Endothelial cell of umbilical vein (primary cell): ENCODE data around the gene NLGN4Y. TPM values are rescaled to one million over a fixed set of nuclear protein-coding genes. Genes with fewer than 3 reads are reported as not detected.
A peak's percentile ranks its signal among the peaks of the same experiment; 100 is the strongest.

Experiments used
- BruUV-seq: library from RNA; stranded (reverse); fragments of 400-500 nt; replicated peaks from 2 replicates; lab custom pipeline; 2021; lab: Mats Ljungman, UMichigan
- CTCF ChIA-PET: fragments of 300-600, 350-600 bp; sonication (Branson Sonifier 250); formaldehyde crosslinking; loops from one replicate; lab custom pipeline; 2021; ENCODE audit warnings: antibody characterized with exemption, inconsistent platforms; lab: Charles Lee
- POLR2A ChIA-PET: fragments of 300-600, 350-600 bp; sonication (Branson Sonifier 250); formaldehyde crosslinking; loops from one replicate; lab custom pipeline; 2021; ENCODE audit warnings: antibody characterized with exemption, inconsistent platforms; lab: Charles Lee
- DNase-seq: peaks from one replicate; pipeline ENCODE4 v3.0.0-alpha.2; 2011; ENCODE audit warnings: low read depth, low spot score
- FAIRE-seq: peaks from 2 replicates; lab custom pipeline; 2011; peaks lifted over from hg19 to GRCh38; lab: Jason Lieb, UNC
- H2AFZ ChIP-seq: 2 replicates; pipeline ENCODE4 v1.6.0; 2012; ENCODE audit warnings: low read depth, low read length, control low read depth, inconsistent platforms
- H3K27ac ChIP-seq: 2 replicates; pipeline ENCODE4 v1.5.1; 2011; ENCODE audit warnings: low read depth, mild to moderate bottlenecking, control low read depth, low read length, moderate library complexity; ENCODE audit not compliant: insufficient read depth
- H3K27me3 ChIP-seq, 2 experiments: 2 replicates each; pipeline versions ENCODE4 v1.6.0 to v1.6.1; 2011; ENCODE audit warnings: low read length in 2 of 2, mixed read lengths in 1 of 2; ENCODE audit not compliant: control insufficient read depth in 2 of 2, insufficient read depth in 2 of 2
- H3K36me3 ChIP-seq, 2 experiments: 2 replicates in 1 of 2; 3 replicates in 1 of 2; pipeline ENCODE4 v1.5.1; 2011; ENCODE audit warnings: low read length in 2 of 2, mild to moderate bottlenecking in 1 of 2, moderate library complexity in 1 of 2; ENCODE audit not compliant: control insufficient read depth in 2 of 2, insufficient read depth in 2 of 2; ENCODE audit errors: extremely low read depth in 1 of 2
- H3K4me1 ChIP-seq: 3 replicates; pipeline ENCODE4 v1.5.1; 2011; ENCODE audit warnings: mild to moderate bottlenecking, low read length; ENCODE audit not compliant: control insufficient read depth, insufficient read depth; ENCODE audit errors: extremely low read depth
- H3K4me2 ChIP-seq: 2 replicates; pipeline ENCODE4 v1.6.1; 2011; ENCODE audit warnings: low read length, control low read depth, mixed read lengths; ENCODE audit not compliant: insufficient read depth
- H3K4me3 ChIP-seq, 3 experiments: fragments of 200-600 bp in 1 of 3; sonication (generic), shearing (Covaris generic) in 1 of 3; replicated peaks in 1 of 3; 2 replicates each; pipeline ENCODE4 v1.5.1; 2011 to 2016; ENCODE audit warnings: control low read depth in 3 of 3, low read length in 3 of 3, mild to moderate bottlenecking in 2 of 3, inconsistent platforms in 1 of 3, low read depth in 1 of 3, moderate library complexity in 1 of 3; ENCODE audit not compliant: insufficient read depth in 1 of 3
- H3K79me2 ChIP-seq: 2 replicates; pipeline ENCODE4 v1.6.0; 2012; ENCODE audit warnings: low read length, inconsistent platforms; ENCODE audit not compliant: control insufficient read depth, insufficient read depth
- H3K9ac ChIP-seq: replicated peaks from 2 replicates; pipeline ENCODE3; 2011; ENCODE audit warnings: low read length, control low read depth; ENCODE audit not compliant: insufficient read depth; ENCODE audit errors: extremely low read depth
- H3K9me1 ChIP-seq: replicated peaks from 3 replicates; pipeline ENCODE4 v1.6.0; 2011; ENCODE audit warnings: mild to moderate bottlenecking, low read length; ENCODE audit not compliant: control insufficient read depth, insufficient read depth; ENCODE audit errors: extremely low read depth
- H3K9me3 ChIP-seq: replicated peaks from 2 replicates; pipeline ENCODE4 v1.5.1; 2012; ENCODE audit warnings: low read length, inconsistent platforms; ENCODE audit not compliant: control insufficient read depth, insufficient read depth
- H4K20me1 ChIP-seq: replicated peaks from 2 replicates; pipeline ENCODE3; 2011; ENCODE audit warnings: mild to moderate bottlenecking, low read length; ENCODE audit not compliant: control insufficient read depth, insufficient read depth; ENCODE audit errors: extremely low read depth
- EZH2 ChIP-seq: IDR thresholded peaks from 2 replicates; pipeline ENCODE4 v1.6.1; 2012; ENCODE audit warnings: borderline replicate concordance, low read depth, mild to moderate bottlenecking, moderate library complexity, low read length, inconsistent platforms; ENCODE audit not compliant: severe bottlenecking
- FOS ChIP-seq: IDR thresholded peaks from 2 replicates; pipeline ENCODE4 v1.6.1; 2011; ENCODE audit warnings: mild to moderate bottlenecking, low read length, moderate library complexity, borderline replicate concordance; ENCODE audit not compliant: insufficient read depth
- GATA2 ChIP-seq: IDR thresholded peaks from 2 replicates; pipeline ENCODE4 v1.7.0; 2011; ENCODE audit warnings: low read depth, mild to moderate bottlenecking, moderate library complexity, mixed read lengths, low read length; ENCODE audit not compliant: insufficient read length, insufficient read depth
- JUN ChIP-seq: IDR thresholded peaks from 2 replicates; pipeline ENCODE4 v1.6.1; 2011; ENCODE audit warnings: borderline replicate concordance, low read depth; ENCODE audit not compliant: insufficient read length, insufficient read depth
- MYC ChIP-seq: IDR thresholded peaks from one replicate; pipeline ENCODE4 v1.6.1; 2011; ENCODE audit warnings: mild to moderate bottlenecking, low read depth, low read length
- POLR2A ChIP-seq: IDR thresholded peaks from 2 replicates; pipeline ENCODE4 v1.6.1; 2012; ENCODE audit warnings: low read depth, mild to moderate bottlenecking, control low read depth, low read length
- POLR2AphosphoS5 ChIP-seq: IDR thresholded peaks from 2 replicates; pipeline ENCODE4 v1.6.1; 2012; ENCODE audit warnings: low read depth, mild to moderate bottlenecking, control low read depth, low read length, moderate library complexity; ENCODE audit not compliant: insufficient read depth
- dilution Hi-C: fragments of 300-500 bp; cut with MboI; formaldehyde crosslinking; loops from one replicate; pipeline ENCODE4 v1.15.0; 2019; ENCODE audit warnings: low sequenced_read_pairs; ENCODE audit not compliant: extremely low pct_ligation_motif_present
- intact Hi-C: fragments of 100-400 bp; cut with micrococcal nuclease; formaldehyde crosslinking; loops from one replicate; pipeline ENCODE4 v1.10.0; 2022
- polyA plus RNA-seq, 4 experiments: library from polyadenylated mRNA; depleted of rRNA in 3 of 4; stranded (reverse) in 3 of 4; unstranded in 1 of 4; fragments of >200 nt; gene quantifications; 2 replicates each; pipeline versions ENCODE4 v1.2.1 to v1.2.3, GENCODE V29; 2011 to 2012; ENCODE audit warnings: missing spikeins in 1 of 4
- total RNA-seq: library from RNA; stranded (reverse); gene quantifications from 2 replicates; pipeline ENCODE4 v1.2.3, GENCODE V29; 2021
- TF ChIP-seq, protein P1 (sequence below), 2 donors: IDR thresholded peaks; 1 replicate in 1 of 2; 2 replicates in 1 of 2; pipeline ENCODE4 v1.5.1; 2011; ENCODE audit warnings: low read length in 2 of 2, mild to moderate bottlenecking in 2 of 2, moderate library complexity in 2 of 2, control low read depth in 1 of 2, inconsistent platforms in 1 of 2, low read depth in 1 of 2; ENCODE audit not compliant: insufficient read depth in 1 of 2; ENCODE audit errors: extremely low read depth in 1 of 2
- TF ChIP-seq, protein P2 (sequence below): IDR thresholded peaks from 2 replicates; pipeline ENCODE4 v1.6.1; 2011; ENCODE audit not compliant: insufficient read depth, insufficient read length

NLGN4Y gene
- total and polyA plus RNA-seq, 2 donors (not counting 3 experiments of a cell fraction or from before 2014, with no cell fraction given) = 16.0 to 26.6 TPM

GRCh38 chrY:14525315-14525714 lies 986 bp downstream of the NLGN4Y start:
- Histone ChIP-seq H3K9ac (peak overlapping the region; percentile 97), H3K27ac (peak overlapping the region; percentile 84), H3K36me3 (no peaks in the 10 kb centered on the region), H3K27me3 (peaks cover 0 to 5% of the 10 kb centered on the region in 2 experiments), H3K9me3 (no peaks in the 10 kb centered on the region), H3K9me1 (no peaks in the 10 kb centered on the region), H4K20me1 (no peaks in the 10 kb centered on the region), H3K79me2 (peaks cover 39% of the 10 kb centered on the region), H3K4me2 (peak overlapping the region; percentile 88), H3K4me1 (peaks cover 37% of the 10 kb centered on the region), H2AFZ (peak overlapping the region; percentile 90), H3K4me3 (peak overlapping the region; percentile 62 to 90 (median 65))
- intact Hi-C loops = loop anchor here (2.0 to 10.0 kb wide), 5 partner anchors 89 to 1053 kb away; no protein-coding TSS in a partner anchor
- TF ChIP-seq, protein P1, sequence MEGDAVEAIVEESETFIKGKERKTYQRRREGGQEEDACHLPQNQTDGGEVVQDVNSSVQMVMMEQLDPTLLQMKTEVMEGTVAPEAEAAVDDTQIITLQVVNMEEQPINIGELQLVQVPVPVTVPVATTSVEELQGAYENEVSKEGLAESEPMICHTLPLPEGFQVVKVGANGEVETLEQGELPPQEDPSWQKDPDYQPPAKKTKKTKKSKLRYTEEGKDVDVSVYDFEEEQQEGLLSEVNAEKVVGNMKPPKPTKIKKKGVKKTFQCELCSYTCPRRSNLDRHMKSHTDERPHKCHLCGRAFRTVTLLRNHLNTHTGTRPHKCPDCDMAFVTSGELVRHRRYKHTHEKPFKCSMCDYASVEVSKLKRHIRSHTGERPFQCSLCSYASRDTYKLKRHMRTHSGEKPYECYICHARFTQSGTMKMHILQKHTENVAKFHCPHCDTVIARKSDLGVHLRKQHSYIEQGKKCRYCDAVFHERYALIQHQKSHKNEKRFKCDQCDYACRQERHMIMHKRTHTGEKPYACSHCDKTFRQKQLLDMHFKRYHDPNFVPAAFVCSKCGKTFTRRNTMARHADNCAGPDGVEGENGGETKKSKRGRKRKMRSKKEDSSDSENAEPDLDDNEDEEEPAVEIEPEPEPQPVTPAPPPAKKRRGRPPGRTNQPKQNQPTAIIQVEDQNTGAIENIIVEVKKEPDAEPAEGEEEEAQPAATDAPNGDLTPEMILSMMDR (IDR thresholded peaks at IDR 0.05; ENCODE audit: extremely low read depth in 1 of 2, insufficient read depth in 1 of 2, low read depth in 1 of 2, low read length in 2 of 2) = peak; percentile 7
- no peak for TF ChIP-seq POLR2AphosphoS5
- ChIA-PET CTCF (interaction anchor here (1.0 to 1.2 kb wide), 2 partner anchors 56 to 92 kb away, joined by 3 read pairs; no protein-coding TSS in a partner anchor), POLR2A (no interaction called here)
- FAIRE-seq = no peak
- no peak for DNase-seq
- dilution Hi-C loops = no loop called here
- no TSS peak for BruUV-seq

GRCh38 chrY:14528361-14528760 lies 4.0 kb downstream of the NLGN4Y start:
- Histone ChIP-seq H3K9me3 (no peaks in the 10 kb centered on the region), H4K20me1 (no peaks in the 10 kb centered on the region), H3K4me1 (peaks cover 31% of the 10 kb centered on the region), H3K27ac (peak overlapping the region; percentile 51), H3K27me3 (peaks cover 0 to 4% of the 10 kb centered on the region in 2 experiments), H3K9me1 (no peaks in the 10 kb centered on the region), H3K4me3 (no peak overlapping the region), H3K36me3 (no peaks in the 10 kb centered on the region), H2AFZ (peak overlapping the region; percentile 21), H3K4me2 (peak overlapping the region; percentile 64), H3K79me2 (peaks cover 50% of the 10 kb centered on the region), H3K9ac (no peak overlapping the region)
- POLR2A ChIA-PET = no interaction called here
- intact Hi-C loops = loop anchor here (1.0 to 10.0 kb wide), 3 partner anchors 86 to 894 kb away; no protein-coding TSS in a partner anchor
- BruUV-seq = no TSS peak
- CTCF ChIA-PET = no interaction called here
- FAIRE-seq (no peak), DNase-seq (peak; percentile 57)
- no peak for TF ChIP-seq POLR2A
- TF ChIP-seq GATA2 = no peak
- TF ChIP-seq, protein P1 (IDR thresholded peaks at IDR 0.05; ENCODE audit: extremely low read depth in 1 of 2, insufficient read depth in 1 of 2, low read depth in 1 of 2, low read length in 2 of 2) = no peak
- TF ChIP-seq, protein P2, sequence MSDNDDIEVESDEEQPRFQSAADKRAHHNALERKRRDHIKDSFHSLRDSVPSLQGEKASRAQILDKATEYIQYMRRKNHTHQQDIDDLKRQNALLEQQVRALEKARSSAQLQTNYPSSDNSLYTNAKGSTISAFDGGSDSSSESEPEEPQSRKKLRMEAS = no peak
- no peak for TF ChIP-seq FOS
- no peak for TF ChIP-seq POLR2AphosphoS5
- TF ChIP-seq JUN = no peak
- no peak for TF ChIP-seq EZH2
- TF ChIP-seq MYC = no peak
- dilution Hi-C loops = no loop called here
